Activated CD8-positive, alpha-beta memory T cell treated with anti-CD3 and anti-CD28 coated beads, Interleukin-2, amount 10 ng/mL, durations not matched to agents 7 days and 5 days (primary cell): ENCODE measurements around the gene MRPL22. TPM values are rescaled to one million over a fixed set of nuclear protein-coding genes. Genes with fewer than 3 reads are reported as not detected.
"Not testable (repeated sequence)": the region's sequence is repeated elsewhere in the genome, so short reads cannot be mapped to it uniquely, and the experiment has no call there.

Source experiments
- ATAC-seq: fragments of 150-1000 bp; cut with Tn5 transposase; one replicate; pipeline ENCODE4 v1.10.0; 2021; ENCODE audit warnings: moderate library complexity
- CTCF ChIA-PET: fragments of 350-600 bp; sonication (Branson Sonifier 250); formaldehyde crosslinking; loops from one replicate; lab custom pipeline; 2021; ENCODE audit warnings: antibody characterized with exemption; lab: Charles Lee
- DNase-seq: peaks from one replicate; pipeline ENCODE4 v3.0.0-alpha.2; 2020
- H3K27ac Mint-ChIP-seq: one replicate; pipeline ENCODE4 v1.8.0; 2021; ENCODE audit warnings: mild to moderate bottlenecking, mixed read lengths
- H3K27me3 Mint-ChIP-seq: one replicate; pipeline ENCODE4 v1.8.0; 2021; ENCODE audit warnings: mixed read lengths
- H3K36me3 Mint-ChIP-seq: one replicate; pipeline ENCODE4 v1.8.0; 2021; ENCODE audit warnings: mild to moderate bottlenecking, mixed read lengths
- H3K4me1 Mint-ChIP-seq: one replicate; pipeline ENCODE4 v1.8.0; 2021; ENCODE audit warnings: mixed read lengths
- H3K4me3 Mint-ChIP-seq: one replicate; pipeline ENCODE4 v1.8.0; 2021; ENCODE audit warnings: mild to moderate bottlenecking, moderate library complexity, mixed read lengths
- H3K9me3 Mint-ChIP-seq: one replicate; pipeline ENCODE4 v1.8.0; 2022; ENCODE audit warnings: low read depth, mixed read lengths
- total RNA-seq, 2 experiments: library from RNA; stranded (reverse); gene quantifications; one replicate each; pipeline ENCODE4 v1.2.3, GENCODE V29; 2021

Gene MRPL22
- 10 to 100 TPM; 59.7 to 70.2 TPM for total RNA-seq

DNA sequence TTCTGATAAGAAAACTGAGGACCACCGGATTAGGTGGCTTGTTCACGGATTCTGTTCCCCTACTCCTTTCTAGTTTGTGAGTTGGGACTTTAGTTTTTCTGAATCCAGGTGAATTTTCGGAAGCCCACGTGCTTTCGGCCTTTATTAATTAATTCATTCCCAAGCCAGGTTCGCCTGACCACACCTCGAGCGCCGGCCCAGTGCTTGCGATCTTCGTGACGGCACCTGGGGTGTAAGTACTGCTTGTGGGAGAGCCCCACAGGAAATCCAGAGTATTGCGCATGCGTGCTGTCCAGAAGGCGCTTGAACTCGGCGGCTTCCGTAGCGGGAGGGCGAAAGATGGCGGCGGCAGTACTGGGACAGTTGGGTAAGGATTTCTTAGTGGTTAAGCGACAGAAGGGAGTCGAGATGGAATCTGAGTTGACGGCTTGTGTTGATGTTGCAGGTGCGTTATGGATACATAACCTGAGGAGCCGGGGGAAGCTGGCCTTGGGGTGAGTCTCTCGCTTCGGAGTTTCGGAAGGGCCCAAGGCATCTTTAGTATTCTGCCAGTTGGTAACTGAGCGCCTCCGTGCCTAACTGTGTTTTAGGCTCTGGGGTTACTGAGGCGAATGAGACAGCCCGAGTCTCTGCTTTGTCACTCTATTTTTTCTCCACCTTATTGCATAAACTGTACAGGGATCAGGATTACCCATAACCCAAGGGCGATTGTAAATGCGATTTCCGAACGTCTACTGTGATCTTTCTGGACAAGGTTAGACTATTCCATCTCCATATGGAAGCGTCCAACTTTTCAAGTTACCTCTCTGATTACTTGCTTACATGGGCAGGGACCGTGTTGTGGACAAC is at the start of gene MRPL22:
Gene MRPL22, plus strand, starts transcription at position 302 of the 849 bp plus-strand sequence. Its CDS starts 38 bp downstream, at position 340.
- Mint-ChIP-seq H3K4me3 (peak within 1 kb of the TSS; percentile 88), H3K4me1 (peaks cover 50% of the 10 kb centered on the region)
- CTCF ChIA-PET, result interaction anchor here (2.1 kb wide), 1 partner anchor 291 kb away, joined by 7 read pairs; no protein-coding TSS in a partner anchor

DNA sequence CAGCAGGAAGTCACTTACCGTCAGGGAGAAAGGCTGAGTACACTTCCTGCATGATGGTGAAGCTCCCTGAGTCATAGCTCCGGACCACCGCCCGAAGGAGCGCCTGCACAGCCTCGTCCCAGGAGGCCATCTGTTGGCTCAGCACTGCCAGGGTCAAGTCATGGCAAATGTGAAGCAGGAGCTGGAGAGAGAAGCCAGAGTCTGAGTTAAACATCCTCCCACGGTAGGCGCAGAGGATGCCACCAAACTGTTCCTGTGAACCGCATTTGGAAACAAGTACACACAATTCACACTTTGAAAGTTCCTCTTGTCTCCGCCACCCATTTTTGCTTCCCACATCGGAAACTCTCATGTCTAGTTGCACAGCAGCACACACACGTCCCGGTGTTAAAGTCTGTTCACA is 48.5 kb upstream of the MRPL22 start:
- Mint-ChIP-seq H3K36me3 (peaks cover 53% of the 10 kb centered on the region), H3K9me3 (no peaks in the 10 kb centered on the region), H3K4me3 (no peak overlapping the region), H3K27me3 (no peaks in the 10 kb centered on the region), H3K4me1 (peaks cover 2% of the 10 kb centered on the region), H3K27ac (peak overlapping the region; percentile 28)
- DNase-seq (no peak), ATAC-seq (no peak)
- CTCF ChIA-PET, result no interaction called here

More for the DNA sequence above, at the start of gene MRPL22:
- peak; percentile 71 for ATAC-seq
- H3K27ac Mint-ChIP-seq, result peak within 1 kb of the TSS; percentile 96
- peak; percentile 96 for DNase-seq
- H3K27me3 Mint-ChIP-seq, result no peaks in the 10 kb centered on the region
- H3K36me3 Mint-ChIP-seq, result peaks cover under 1% of the 10 kb centered on the region
- H3K9me3 Mint-ChIP-seq, result no peaks in the 10 kb centered on the region

GRCh38 chr5:154893381-154893780 is 47.5 kb upstream of the MRPL22 start:
- Mint-ChIP-seq H3K27ac (no peak overlapping the region), H3K4me1 (peaks cover 2% of the 10 kb centered on the region), H3K9me3 (no peaks in the 10 kb centered on the region), H3K4me3 (no peak overlapping the region), H3K27me3 (no peaks in the 10 kb centered on the region), H3K36me3 (peaks cover 49% of the 10 kb centered on the region)
- CTCF ChIA-PET, result interaction anchor here (0.7 kb wide), 1 partner anchor 43 kb away, joined by 4 read pairs; no protein-coding TSS in a partner anchor
- ATAC-seq (no peak), DNase-seq (no peak)

- H3K4me1 Mint-ChIP-seq, result peaks cover 2% of the 10 kb centered on the region
- no peak overlapping the region for H3K27ac Mint-ChIP-seq
- CTCF ChIA-PET, result interaction anchor here (0.7 kb wide), 1 partner anchor 13 kb away, joined by 4 read pairs; no protein-coding TSS in a partner anchor
- H3K36me3 Mint-ChIP-seq, result peaks cover 43% of the 10 kb centered on the region
- no peak overlapping the region for H3K4me3 Mint-ChIP-seq
- DNase-seq (no peak), ATAC-seq (no peak)
- H3K9me3 Mint-ChIP-seq, result no peaks in the 10 kb centered on the region
- H3K27me3 Mint-ChIP-seq, result no peaks in the 10 kb centered on the region
Measured at GRCh38 chr5:154895606-154896561, 45.0 kb upstream of the MRPL22 start.

- no peak for DNase-seq
- Mint-ChIP-seq H3K36me3 (peaks cover 37% of the 10 kb centered on the region), H3K27ac (no peak overlapping the region), H3K27me3 (no peaks in the 10 kb centered on the region), H3K4me1 (peaks cover 2% of the 10 kb centered on the region), H3K4me3 (no peak overlapping the region), H3K9me3 (no peaks in the 10 kb centered on the region)
- ATAC-seq, result no peak
- CTCF ChIA-PET, result interaction anchor here (0.7 kb wide), 1 partner anchor 12 kb away, joined by 4 read pairs; no protein-coding TSS in a partner anchor
Measured at GRCh38 chr5:154896562-154897165, 44.2 kb upstream of the MRPL22 start.

DNA sequence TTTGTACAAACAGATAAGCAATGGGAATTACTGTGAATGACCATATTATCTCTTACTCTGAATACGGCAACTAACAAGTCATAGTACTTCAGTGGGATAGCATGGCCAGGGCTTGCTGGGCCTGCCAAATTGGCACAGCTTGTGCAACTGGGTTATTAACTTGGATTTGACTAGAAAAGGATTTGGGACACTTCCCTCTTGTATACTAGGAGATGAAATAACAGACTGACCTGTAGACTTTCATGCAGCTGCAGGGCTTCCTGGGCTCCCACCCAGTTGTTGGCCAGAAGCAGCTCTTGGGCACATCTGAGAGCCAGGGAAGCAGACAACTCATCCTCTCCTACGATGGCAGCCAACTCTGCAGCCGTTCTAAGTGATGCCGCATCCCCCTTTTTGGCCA is 42.7 kb upstream of the MRPL22 start:
- H3K36me3 Mint-ChIP-seq, result peaks cover 39% of the 10 kb centered on the region
- no peaks in the 10 kb centered on the region for H3K4me1 Mint-ChIP-seq
- H3K9me3 Mint-ChIP-seq, result no peaks in the 10 kb centered on the region
- no peaks in the 10 kb centered on the region for H3K27me3 Mint-ChIP-seq
- H3K4me3 Mint-ChIP-seq, result no peak overlapping the region
- no peak for ATAC-seq
- CTCF ChIA-PET, result no interaction called here
- no peak overlapping the region for H3K27ac Mint-ChIP-seq
- no peak for DNase-seq

GRCh38 chr5:154899151-154899816 is 41.6 kb upstream of the MRPL22 start:
- H3K27ac Mint-ChIP-seq, result no peak overlapping the region
- DNase-seq, result no peak
- CTCF ChIA-PET, result no interaction called here
- no peaks in the 10 kb centered on the region for H3K27me3 Mint-ChIP-seq
- H3K9me3 Mint-ChIP-seq, result no peaks in the 10 kb centered on the region
- H3K4me1 Mint-ChIP-seq, result no peaks in the 10 kb centered on the region
- H3K36me3 Mint-ChIP-seq, result peaks cover 34% of the 10 kb centered on the region
- H3K4me3 Mint-ChIP-seq, result no peak overlapping the region
- ATAC-seq, result no peak

DNA sequence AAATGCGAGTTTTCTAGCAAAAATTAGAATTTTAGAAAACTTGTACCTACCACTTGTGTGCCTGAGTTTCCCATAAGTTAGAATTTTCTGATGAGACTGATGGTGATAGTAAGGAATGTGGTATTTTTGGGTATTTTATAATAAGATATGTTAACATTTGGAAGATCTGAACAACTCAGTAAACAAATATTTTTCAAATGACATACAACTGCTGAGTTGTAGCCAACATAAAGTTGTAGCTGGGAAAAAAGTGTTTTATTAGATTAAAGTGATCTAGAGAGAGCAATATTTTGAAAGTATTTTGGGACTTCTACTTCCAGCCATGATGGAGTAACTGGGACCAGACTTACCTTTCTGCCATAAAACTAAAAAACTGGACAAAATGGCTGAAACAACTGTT is 40.8 kb upstream of the MRPL22 start:
- H3K36me3 Mint-ChIP-seq, result peaks cover 36% of the 10 kb centered on the region
- no peak overlapping the region for H3K27ac Mint-ChIP-seq
- no peaks in the 10 kb centered on the region for H3K4me1 Mint-ChIP-seq
- no peak for ATAC-seq
- DNase-seq, result no peak
- no peaks in the 10 kb centered on the region for H3K9me3 Mint-ChIP-seq
- CTCF ChIA-PET, result no interaction called here
- no peak overlapping the region for H3K4me3 Mint-ChIP-seq
- no peaks in the 10 kb centered on the region for H3K27me3 Mint-ChIP-seq

DNA sequence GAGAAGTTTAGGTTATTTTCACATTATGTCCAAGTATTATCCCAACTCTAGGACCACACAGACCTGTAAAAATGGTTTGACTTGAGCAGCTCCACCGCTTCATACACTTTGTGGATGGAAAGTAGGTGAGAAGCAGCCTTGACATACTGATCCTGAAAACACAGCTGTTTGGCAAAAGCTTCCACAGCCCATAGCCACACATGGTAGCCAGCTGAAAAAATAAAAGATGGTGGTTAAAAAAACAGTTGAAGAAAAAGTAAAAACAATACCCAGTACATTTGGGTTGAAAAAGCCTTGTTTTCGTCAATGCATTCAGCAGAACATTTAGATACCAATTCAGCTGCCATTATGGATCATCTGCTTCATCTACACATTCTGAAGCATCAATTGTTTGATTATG is 39.6 kb upstream of the MRPL22 start:
- no peak overlapping the region for H3K27ac Mint-ChIP-seq
- no peak overlapping the region for H3K4me3 Mint-ChIP-seq
- CTCF ChIA-PET, result no interaction called here
- no peak for ATAC-seq
- H3K36me3 Mint-ChIP-seq, result peaks cover 34% of the 10 kb centered on the region
- H3K4me1 Mint-ChIP-seq, result no peaks in the 10 kb centered on the region
- no peak for DNase-seq
- H3K27me3 Mint-ChIP-seq, result no peaks in the 10 kb centered on the region
- no peaks in the 10 kb centered on the region for H3K9me3 Mint-ChIP-seq

DNA sequence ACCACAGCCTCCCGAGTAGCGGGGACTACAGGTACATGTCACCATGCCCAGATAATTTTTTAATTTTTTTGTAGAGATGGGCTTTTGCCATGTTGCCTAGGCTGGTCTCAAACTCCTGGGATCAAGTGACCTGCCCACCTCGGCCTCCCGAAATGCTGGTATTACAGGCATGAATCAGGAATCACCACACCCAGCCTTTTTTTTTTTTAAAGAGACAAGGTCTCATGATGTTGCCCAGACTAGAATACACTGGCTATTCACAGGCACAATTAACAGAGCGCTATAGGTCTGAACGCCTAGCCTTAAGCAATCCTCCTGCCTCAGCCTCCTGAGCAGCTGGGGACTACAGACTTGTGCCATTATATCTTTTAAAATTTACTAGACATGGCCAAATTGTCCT is 39.0 kb upstream of the MRPL22 start:
- peaks cover 34% of the 10 kb centered on the region for H3K36me3 Mint-ChIP-seq
- DNase-seq (no peak), ATAC-seq (no peak)
- H3K27me3 Mint-ChIP-seq, result no peaks in the 10 kb centered on the region
- CTCF ChIA-PET, result interaction anchor here (1.5 kb wide), 1 partner anchor 255 kb away, joined by 3 read pairs; no protein-coding TSS in a partner anchor
- H3K27ac Mint-ChIP-seq, result no peak overlapping the region
- no peak overlapping the region for H3K4me3 Mint-ChIP-seq
- H3K9me3 Mint-ChIP-seq, result no peaks in the 10 kb centered on the region
- H3K4me1 Mint-ChIP-seq, result no peaks in the 10 kb centered on the region

DNA sequence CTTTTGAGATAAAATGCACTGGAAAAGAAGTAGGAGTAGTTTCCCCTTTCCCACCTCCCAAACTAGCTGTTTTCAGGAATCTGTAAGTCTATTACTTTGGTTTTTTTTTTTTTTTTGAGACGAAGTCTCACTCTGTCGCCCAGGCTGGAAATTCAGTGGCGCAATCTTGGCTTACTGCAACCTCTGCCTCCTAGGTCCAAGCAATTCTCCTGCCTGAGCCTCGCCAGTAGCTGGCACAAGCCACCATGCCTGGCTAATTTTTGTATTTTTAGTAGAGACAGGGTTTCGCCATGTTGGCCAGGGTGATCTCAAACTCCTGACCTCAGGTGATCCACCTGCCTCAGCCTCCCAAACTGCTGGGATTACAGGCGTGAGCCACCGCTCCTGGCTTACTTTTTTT is 35.3 kb upstream of the MRPL22 start:
- ATAC-seq, H3K27ac Mint-ChIP-seq, DNase-seq, CTCF ChIA-PET, H3K9me3 Mint-ChIP-seq, H3K4me3 Mint-ChIP-seq, H3K4me1 Mint-ChIP-seq, H3K27me3 Mint-ChIP-seq: not testable (repeated sequence)
- H3K36me3 Mint-ChIP-seq, result peaks cover 31% of the 10 kb centered on the region

GRCh38 chr5:154916874-154917273 is 24.0 kb upstream of the MRPL22 start:
- H3K4me3 Mint-ChIP-seq, result no peak overlapping the region
- no peaks in the 10 kb centered on the region for H3K27me3 Mint-ChIP-seq
- CTCF ChIA-PET, result interaction anchor here (1.3 to 1.6 kb wide), 3 partner anchors 10 to 266 kb away, joined by 3 to 4 read pairs (median 4); no protein-coding TSS in a partner anchor
- DNase-seq (no peak), ATAC-seq (no peak)
- H3K36me3 Mint-ChIP-seq, result peaks cover 27% of the 10 kb centered on the region
- no peak overlapping the region for H3K27ac Mint-ChIP-seq
- no peaks in the 10 kb centered on the region for H3K4me1 Mint-ChIP-seq
- H3K9me3 Mint-ChIP-seq, result no peaks in the 10 kb centered on the region
